H1 (cell line): ENCODE results near the gene IVL. TPM values are rescaled to one million over a fixed set of nuclear protein-coding genes. Genes with fewer than 3 reads are reported as not detected.

Source experiments
- CTCF ChIA-PET: fragments of 300-600 bp; sonication (Branson Sonifier 250); formaldehyde crosslinking; loops from one replicate; lab custom pipeline; 2021; ENCODE audit not compliant: partially characterized antibody; lab: Charles Lee
- POLR2A ChIA-PET: fragments of 300-600 bp; sonication (Branson Sonifier 250); formaldehyde crosslinking; loops from one replicate; lab custom pipeline; 2021; ENCODE audit warnings: inconsistent platforms; ENCODE audit not compliant: partially characterized antibody; lab: Charles Lee
- DNase-seq, 2 experiments: peaks; one replicate each; pipeline versions ENCODE4 v3.0.0 to v3.0.0-alpha.2; 2010 to 2022; ENCODE audit warnings: low spot score in 2 of 2, low read depth in 1 of 2, mixed read lengths in 1 of 2
- FAIRE-seq: peaks from 2 replicates; lab custom pipeline; 2011; peaks lifted over from hg19 to GRCh38; lab: Jason Lieb, UNC
- H2AFZ ChIP-seq: 2 replicates; pipeline ENCODE4 v1.8.1; 2012; ENCODE audit warnings: low read length, inconsistent platforms
- H2AK5ac ChIP-seq: 2 replicates; pipeline ENCODE4 v1.6.1; 2013; ENCODE audit warnings: low read depth, low read length
- H2BK120ac ChIP-seq: replicated peaks from 2 replicates; pipeline ENCODE3; 2013; ENCODE audit warnings: low read depth, low read length, inconsistent platforms
- H2BK12ac ChIP-seq: 2 replicates; pipeline ENCODE4 v1.6.1; 2013; ENCODE audit warnings: low read depth, low read length
- H2BK15ac ChIP-seq: 2 replicates; pipeline ENCODE4 v1.6.1; 2013; ENCODE audit warnings: low read length
- H2BK20ac ChIP-seq: 2 replicates; pipeline ENCODE4 v1.6.1; 2013; ENCODE audit warnings: low read length
- H2BK5ac ChIP-seq: 2 replicates; pipeline ENCODE4 v1.6.1; 2013; ENCODE audit warnings: low read depth, low read length
- H3K14ac ChIP-seq: 2 replicates; pipeline ENCODE4 v1.6.1; 2013; ENCODE audit warnings: inconsistent platforms; ENCODE audit not compliant: insufficient read length
- H3K18ac ChIP-seq: 2 replicates; pipeline ENCODE4 v1.6.1; 2013; ENCODE audit warnings: low read length; ENCODE audit errors: extremely low read depth
- H3K23ac ChIP-seq: 2 replicates; pipeline ENCODE4 v1.6.1; 2013; ENCODE audit warnings: inconsistent platforms; ENCODE audit not compliant: insufficient read length
- H3K23me2 ChIP-seq: 2 replicates; pipeline ENCODE4 v1.6.1; 2013; ENCODE audit warnings: low read depth, low read length
- H3K27ac ChIP-seq: 2 replicates; pipeline ENCODE4 v1.6.1; 2011; ENCODE audit warnings: low read depth, low read length, inconsistent platforms
- H3K27me3 ChIP-seq, 4 experiments: replicated peaks in 1 of 4; 1 replicate in 1 of 4; 2 replicates in 3 of 4; pipeline versions ENCODE4 v1.6.1 to v1.8.1; 2011 to 2013; ENCODE audit warnings: low read length in 3 of 4, mild to moderate bottlenecking in 3 of 4, inconsistent platforms in 2 of 4, mixed read lengths in 2 of 4, moderate library complexity in 1 of 4; ENCODE audit not compliant: control insufficient read depth in 3 of 4, insufficient read depth in 3 of 4; ENCODE audit errors: extremely low read depth in 1 of 4
- H3K36me3 ChIP-seq, 4 experiments: 2 replicates each; pipeline versions ENCODE4 v1.6.1 to v1.8.1; 2011 to 2013; ENCODE audit warnings: mild to moderate bottlenecking in 4 of 4, low read length in 3 of 4, moderate library complexity in 2 of 4, control low read depth in 1 of 4, inconsistent platforms in 1 of 4; ENCODE audit not compliant: insufficient read depth in 4 of 4, control insufficient read depth in 2 of 4
- H3K4ac ChIP-seq: replicated peaks from 2 replicates; pipeline ENCODE3; 2013; ENCODE audit warnings: low read length, low read depth, mixed read lengths, inconsistent platforms; ENCODE audit not compliant: insufficient read length
- H3K4me1 ChIP-seq, 4 experiments: replicated peaks in 1 of 4; 1 replicate in 1 of 4; 2 replicates in 3 of 4; pipeline versions ENCODE4 v1.6.1 to v1.8.1; 2011 to 2013; ENCODE audit warnings: low read length in 3 of 4, inconsistent platforms in 2 of 4, mixed read lengths in 1 of 4; ENCODE audit not compliant: insufficient read depth in 4 of 4, control insufficient read depth in 3 of 4
- H3K4me2 ChIP-seq, 2 experiments: 2 replicates each; pipeline versions ENCODE4 v1.6.1 to v1.8.1; 2011 to 2013; ENCODE audit warnings: low read depth in 2 of 2, low read length in 2 of 2, control low read depth in 1 of 2, inconsistent platforms in 1 of 2, mild to moderate bottlenecking in 1 of 2; ENCODE audit not compliant: insufficient read depth in 1 of 2
- H3K4me3 ChIP-seq, 4 experiments: fragments of 200-600, 300-600 bp in 1 of 4; sonication (generic), shearing (Covaris generic), sonication (Bioruptor Twin) in 1 of 4; 2 replicates each; pipeline versions ENCODE4 v1.5.1 to v1.8.1; 2011 to 2016; ENCODE audit warnings: low read length in 4 of 4, low read depth in 3 of 4, control low read depth in 2 of 4, inconsistent platforms in 2 of 4, mild to moderate bottlenecking in 2 of 4, mixed read lengths in 1 of 4, moderate library complexity in 1 of 4; ENCODE audit not compliant: insufficient read depth in 2 of 4; ENCODE audit errors: extremely low read depth in 1 of 4
- H3K56ac ChIP-seq: replicated peaks from 2 replicates; pipeline ENCODE3; 2013; ENCODE audit warnings: low read depth, mild to moderate bottlenecking, mixed read lengths, low read length, inconsistent platforms; ENCODE audit not compliant: insufficient read length
- H3K79me1 ChIP-seq: 2 replicates; pipeline ENCODE4 v1.6.1; 2013; ENCODE audit warnings: low read depth, low read length, control low read depth
- H3K79me2 ChIP-seq, 2 experiments: 2 replicates each; pipeline versions ENCODE4 v1.6.1 to v1.8.1; 2012 to 2013; ENCODE audit warnings: low read length in 2 of 2, mild to moderate bottlenecking in 2 of 2, inconsistent platforms in 1 of 2; ENCODE audit not compliant: insufficient read depth in 2 of 2, control insufficient read depth in 1 of 2
- H3K9ac ChIP-seq, 4 experiments: replicated peaks in 1 of 4; 1 replicate in 1 of 4; 2 replicates in 3 of 4; pipeline versions ENCODE4 v1.6.1 to v1.8.1; 2011 to 2013; ENCODE audit warnings: low read depth in 3 of 4, low read length in 3 of 4, control low read depth in 2 of 4, mild to moderate bottlenecking in 2 of 4, moderate library complexity in 2 of 4, inconsistent platforms in 1 of 4; ENCODE audit errors: extremely low read depth in 1 of 4
- H3K9me3 ChIP-seq, 2 experiments: 2 replicates each; pipeline versions ENCODE4 v1.6.1 to v1.8.1; 2012 to 2013; ENCODE audit warnings: mild to moderate bottlenecking in 2 of 2, moderate library complexity in 2 of 2, control low read depth in 1 of 2, inconsistent platforms in 1 of 2, low read depth in 1 of 2, low read length in 1 of 2, mixed read lengths in 1 of 2; ENCODE audit not compliant: insufficient read depth in 2 of 2
- H4K20me1 ChIP-seq, 2 experiments: replicated peaks in 1 of 2; 2 replicates each; pipeline versions ENCODE3 to v1.8.1; 2011 to 2013; ENCODE audit warnings: inconsistent platforms in 2 of 2, low read length in 2 of 2, mild to moderate bottlenecking in 1 of 2; ENCODE audit not compliant: insufficient read depth in 2 of 2, control insufficient read depth in 1 of 2
- H4K5ac ChIP-seq: 2 replicates; pipeline ENCODE4 v1.6.1; 2013; ENCODE audit warnings: low read length, low read depth, mixed read lengths, inconsistent platforms; ENCODE audit not compliant: insufficient read length
- H4K8ac ChIP-seq: 2 replicates; pipeline ENCODE4 v1.8.0; 2013; ENCODE audit warnings: mild to moderate bottlenecking, moderate library complexity, low read length, inconsistent platforms; ENCODE audit not compliant: insufficient read depth; ENCODE audit errors: extremely low read depth
- H4K91ac ChIP-seq: replicated peaks from 2 replicates; pipeline ENCODE3; 2013; ENCODE audit warnings: low read length, mixed read lengths, inconsistent platforms; ENCODE audit not compliant: insufficient read length
- ASH2L ChIP-seq: fragments of 200-600, 300-600 bp; sonication (generic); IDR thresholded peaks from one replicate; pipeline ENCODE4 v1.7.1; 2017; ENCODE audit warnings: low read length
- BRCA1 ChIP-seq: IDR thresholded peaks from 2 replicates; pipeline ENCODE4 v1.6.1; 2012; ENCODE audit warnings: low read depth, low read length, improper control_type of control experiment
- CEBPB ChIP-seq: IDR thresholded peaks from 2 replicates; pipeline ENCODE4 v1.6.1; 2012; ENCODE audit warnings: low read depth, low read length
- HDAC2 ChIP-seq, 2 experiments: fragments of 300-600 bp in 1 of 2; sonication (generic) in 1 of 2; IDR thresholded peaks; 2 replicates each; pipeline ENCODE4 v1.6.1; 2011 to 2012; ENCODE audit warnings: low read depth in 2 of 2, low read length in 2 of 2, mild to moderate bottlenecking in 2 of 2, moderate library complexity in 2 of 2, borderline replicate concordance in 1 of 2, inconsistent platforms in 1 of 2
- HDAC6 ChIP-seq: IDR thresholded peaks from one replicate; pipeline ENCODE4 v1.7.1; 2012; ENCODE audit warnings: low read depth, mild to moderate bottlenecking, inconsistent platforms, low read length, moderate library complexity
- MAFK ChIP-seq: IDR thresholded peaks from 2 replicates; pipeline ENCODE4 v1.6.1; 2012; ENCODE audit warnings: low read depth, mild to moderate bottlenecking, improper control_type of control experiment, low read length
- POLR2AphosphoS5 ChIP-seq: IDR thresholded peaks from 2 replicates; pipeline ENCODE4 v1.6.1; 2011; ENCODE audit warnings: low read depth, low read length
- POU5F1 ChIP-seq: IDR thresholded peaks from 2 replicates; pipeline ENCODE4 v1.6.1; 2011; ENCODE audit warnings: low read depth, mild to moderate bottlenecking, low read length, moderate library complexity
- SAP30 ChIP-seq: fragments of 300-600 bp; sonication (generic); IDR thresholded peaks from 2 replicates; pipeline ENCODE4 v1.7.1; 2012; ENCODE audit warnings: low read length, moderate library complexity, mild to moderate bottlenecking, inconsistent platforms; ENCODE audit not compliant: insufficient read depth, insufficient replicate concordance
- SP2 ChIP-seq: IDR thresholded peaks from 2 replicates; pipeline ENCODE4 v1.6.1; 2012; ENCODE audit warnings: mild to moderate bottlenecking, low read length, inconsistent platforms
- TAF7 ChIP-seq: optimal IDR thresholded peaks from 2 replicates; pipeline ENCODE3; 2011; ENCODE audit warnings: low read depth, mild to moderate bottlenecking, inconsistent platforms, low read length, moderate library complexity, borderline replicate concordance
- TCF12 ChIP-seq: IDR thresholded peaks from 2 replicates; pipeline ENCODE4 v1.6.1; 2011; ENCODE audit warnings: low read depth, mild to moderate bottlenecking, low read length
- WGBS, 2 experiments: shearing (Covaris generic) in 1 of 2; methylation state at CpG; one replicate each; pipeline versions ENCODE4 v1.1.6 to v1.1.7; 2013 to 2015; ENCODE audit warnings: low lambda C conversion rate in 2 of 2, mixed read lengths in 2 of 2, inconsistent platforms in 1 of 2, low coverage in 1 of 2, missing lambda C conversion rate in 1 of 2; ENCODE audit not compliant: insufficient replicate concordance in 2 of 2, insufficient coverage in 1 of 2, insufficient read length in 1 of 2; ENCODE audit errors: extremely low coverage in 1 of 2, missing lambda C conversion rate in 1 of 2; 5-methylcytosine and 5-hydroxymethylcytosine counted together
- polyA plus RNA-seq, 7 experiments: library from polyadenylated mRNA; depleted of rRNA in 3 of 7; stranded (reverse) in 5 of 7; unstranded in 2 of 7; fragments of >200 nt in 5 of 7; fragments of 200-250 nt in 2 of 7; gene quantifications; 1 replicate in 5 of 7; 2 replicates in 1 of 7; 4 replicates in 1 of 7; pipeline versions ENCODE4 v1.2.1 to v1.2.3, GENCODE V29; 2011 to 2013; ENCODE audit warnings: missing spikeins in 2 of 7, mixed read lengths in 2 of 7
- total RNA-seq: library from RNA; stranded (reverse); fragmentation: NEBNext Ultra II Directional; extraction: Animal tissue kit (Norgen Biotek cat#: 25700); gene quantifications from 2 replicates; pipeline ENCODE4 v1.2.1, GENCODE V29; 2021
- TF ChIP-seq, protein P1 (sequence below): IDR thresholded peaks from 2 replicates; pipeline ENCODE4 v1.6.1; 2012; ENCODE audit warnings: inconsistent platforms

Gene IVL
- total and polyA plus RNA-seq, 2 of the 8 experiments (the other 6 are each of a cell fraction or from before 2014, with no cell fraction given), result not detected

DNA sequence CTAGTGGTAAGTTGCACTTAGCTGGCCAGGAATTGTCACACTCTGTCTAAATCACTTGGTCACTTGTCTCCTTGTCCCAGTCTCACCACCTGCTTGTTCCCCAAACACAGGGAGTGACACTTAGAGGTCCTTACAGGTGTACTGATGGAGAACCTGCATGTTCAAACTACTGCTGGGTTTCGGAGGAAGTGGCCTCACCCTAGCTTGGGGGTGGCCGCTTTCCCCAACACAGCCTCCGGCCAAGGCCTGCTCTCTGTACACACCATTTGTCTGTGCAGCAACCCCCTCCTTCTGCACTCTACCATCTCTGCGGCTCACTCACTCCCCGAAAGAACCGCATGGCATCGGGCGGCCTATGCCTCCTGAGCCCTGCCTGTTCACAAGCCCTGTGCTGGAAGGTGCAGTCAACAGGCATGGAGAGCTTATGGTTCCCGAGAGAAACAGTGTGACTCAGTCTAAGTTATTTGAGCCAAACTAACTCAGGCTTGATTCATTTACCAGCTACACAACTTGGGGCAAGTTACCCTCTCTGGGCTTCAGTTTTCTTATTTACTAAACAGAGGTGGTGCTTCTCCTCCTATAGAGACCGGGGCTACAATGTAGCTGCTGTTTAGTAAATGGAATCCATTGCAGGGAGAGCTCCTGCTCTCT, 51.6 kb downstream of the IVL start:
- Histone ChIP-seq H2BK120ac (no peak overlapping the region), H3K79me2 (no peaks in the 10 kb centered on the region), H3K23me2 (no peaks in the 10 kb centered on the region; the same call in 1 of the 2 replicates), H4K20me1 (no peaks in the 10 kb centered on the region), H3K23ac (no peak overlapping the region), H3K79me1 (no peaks in the 10 kb centered on the region), H3K4me2 (no peak overlapping the region), H3K27ac (no peak overlapping the region), H3K56ac (no peak overlapping the region), H3K14ac (no peak overlapping the region), H3K4ac (no peak overlapping the region), H2AK5ac (no peak overlapping the region), H3K4me3 (no peak overlapping the region), H3K27me3 (no peaks in the 10 kb centered on the region), H2AFZ (no peak overlapping the region), H3K9ac (no peak overlapping the region), H3K9me3 (no peaks in the 10 kb centered on the region), H2BK20ac (no peak overlapping the region), H2BK5ac (no peak overlapping the region), H3K4me1 (no peaks in the 10 kb centered on the region), H4K8ac (no peak overlapping the region), H4K91ac (no peak overlapping the region), H2BK15ac (no peak overlapping the region), H3K36me3 (no peaks in the 10 kb centered on the region), H2BK12ac (no peak overlapping the region), H3K18ac (no peak overlapping the region), H4K5ac (no peak overlapping the region)
- FAIRE-seq, result no peak
- WGBS, 2 experiments, result 91% methylated on average over 10 of the region's 10 CpGs; no CpG with 5 or more reads in 1 of the 2 experiments
- CTCF ChIA-PET, result interaction anchor here (0.7 to 7.9 kb wide), 18 partner anchors 9 to 264 kb away, joined by 3 to 114 read pairs (median 3); no protein-coding TSS in a partner anchor
- POLR2A ChIA-PET, result no interaction called here
- DNase-seq, result no peak
- TF ChIP-seq CEBPB, result no peak
- no peak for TF ChIP-seq POLR2AphosphoS5
- no peak for TF ChIP-seq TAF7
- TF ChIP-seq TCF12, result no peak
- TF ChIP-seq SP2, result no peak
- TF ChIP-seq POU5F1, result no peak
- TF ChIP-seq HDAC2 (IDR thresholded peaks at IDR 0.05; ENCODE audit: borderline replicate concordance in 1 of 2, low read depth in 2 of 2, low read length in 2 of 2), result no peak
- TF ChIP-seq BRCA1, result no peak
- TF ChIP-seq MAFK, result no peak
- no peak for TF ChIP-seq ASH2L
- TF ChIP-seq, protein P1, sequence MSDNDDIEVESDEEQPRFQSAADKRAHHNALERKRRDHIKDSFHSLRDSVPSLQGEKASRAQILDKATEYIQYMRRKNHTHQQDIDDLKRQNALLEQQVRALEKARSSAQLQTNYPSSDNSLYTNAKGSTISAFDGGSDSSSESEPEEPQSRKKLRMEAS, result no peak
- no peak for TF ChIP-seq HDAC6
- TF ChIP-seq SAP30, result no peak
